BLaER1 treated with 17β-estradiol and CSF1 and Interleukin-3, amounts not matched to agents 10 nM and 100 nM (cell line): ENCODE results near the gene DOCK8.

Experiments
- H3K27ac ChIP-seq, 11 experiments: shearing (Covaris generic); formaldehyde crosslinking; 2 replicates each; pipeline ENCODE4 v1.8.1; 2022
- H3K27me3 ChIP-seq, 11 experiments: shearing (Covaris generic); formaldehyde crosslinking; 2 replicates each; pipeline ENCODE4 v1.8.1; 2022
- H3K36me3 ChIP-seq, 11 experiments: shearing (Covaris generic); formaldehyde crosslinking; 2 replicates each; pipeline ENCODE4 v1.8.1; 2022
- H3K4me1 ChIP-seq, 10 experiments: shearing (Covaris generic); formaldehyde crosslinking; 2 replicates each; pipeline ENCODE4 v1.8.1; 2022
- H3K4me2 ChIP-seq, 11 experiments: shearing (Covaris generic); formaldehyde crosslinking; 2 replicates each; pipeline ENCODE4 v1.8.1; 2022
- H3K4me3 ChIP-seq, 10 experiments: shearing (Covaris generic); formaldehyde crosslinking; 2 replicates each; pipeline ENCODE4 v1.8.1; 2022
- H3K9ac ChIP-seq, 11 experiments: shearing (Covaris generic); formaldehyde crosslinking; 2 replicates each; pipeline ENCODE4 v1.8.1; 2022
- H3K9me3 ChIP-seq, 11 experiments: shearing (Covaris generic); formaldehyde crosslinking; replicated peaks in 1 of 11; 2 replicates each; pipeline ENCODE4 v1.8.1; 2022
- H4K20me1 ChIP-seq, 11 experiments: shearing (Covaris generic); formaldehyde crosslinking; 2 replicates each; pipeline ENCODE4 v1.8.1; 2022
- Cebpa-rat ChIP-seq, 11 experiments: shearing (Covaris generic); IDR thresholded peaks; 2 replicates each; pipeline ENCODE4 v1.8.1; 2022

Gene DOCK8

DNA sequence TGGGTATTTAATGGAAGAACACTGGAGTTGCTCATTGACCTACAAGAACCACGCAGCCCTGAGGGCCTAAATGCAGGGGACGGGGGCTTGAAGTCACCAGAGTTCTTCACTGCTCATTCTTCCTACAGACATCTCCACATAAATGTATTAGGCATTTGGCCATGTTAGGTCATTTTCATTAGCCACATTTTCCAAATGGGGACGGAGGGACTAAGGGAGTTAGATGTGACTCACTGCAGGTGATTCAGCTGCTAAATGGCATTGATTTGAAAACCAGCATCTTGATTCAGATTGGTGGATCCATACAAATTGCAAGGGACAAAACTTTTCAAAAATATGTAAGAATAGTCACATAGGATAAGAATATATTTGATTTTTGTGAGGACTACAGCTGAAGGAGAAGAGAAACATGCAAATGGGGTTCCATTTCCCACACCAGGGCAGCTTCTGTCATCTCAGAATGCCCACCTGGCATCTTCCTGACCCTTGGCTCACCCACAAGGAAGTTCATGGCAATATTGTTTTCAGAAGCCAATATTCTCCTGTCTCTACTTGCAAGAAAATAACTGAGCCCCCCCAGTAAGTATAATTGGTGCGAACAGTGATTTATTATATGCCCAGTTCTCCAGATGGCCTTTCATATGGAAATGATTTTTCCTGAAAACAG lies 264.8 kb downstream of the DOCK8 start:
- Histone ChIP-seq H3K9ac (no peak overlapping the region), H4K20me1 (no peaks in the 10 kb centered on the region), H3K4me1 (no peaks in the 10 kb centered on the region), H3K36me3 (peaks cover 0 to 5% (median 0%) of the 10 kb centered on the region in 11 experiments; a peak in 1 of 22 replicates), H3K27ac (no peak overlapping the region), H3K4me3 (no peak overlapping the region), H3K27me3 (no peaks in the 10 kb centered on the region), H3K4me2 (no peak overlapping the region), H3K9me3 (peaks cover 11 to 27% (median 23%) of the 10 kb centered on the region in 11 experiments)
- no peak for TF ChIP-seq Cebpa-rat (IDR thresholded peaks at IDR 0.05)

DNA sequence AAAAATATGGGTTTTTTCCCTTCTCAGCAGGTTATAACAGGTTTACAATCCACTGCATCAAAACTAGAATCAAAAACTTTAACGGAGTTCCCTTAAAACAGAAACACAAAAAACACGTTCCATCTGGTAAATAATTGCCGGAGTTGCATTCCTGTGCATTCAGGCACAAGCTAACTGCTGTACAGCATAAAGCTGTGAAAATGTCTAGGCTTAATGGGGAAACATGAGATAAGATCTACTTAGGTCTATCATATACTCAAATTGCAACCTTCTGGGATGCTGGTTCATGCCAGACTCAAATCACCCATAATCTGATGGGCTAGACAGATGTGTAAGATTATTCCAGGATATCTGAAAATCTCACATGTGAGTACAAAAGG lies 265.3 kb downstream of the DOCK8 start:
- Histone ChIP-seq H3K9ac (no peak overlapping the region), H3K9me3 (peaks cover 16 to 32% (median 29%) of the 10 kb centered on the region in 11 experiments), H3K27ac (no peak overlapping the region), H4K20me1 (no peaks in the 10 kb centered on the region), H3K36me3 (peaks cover 0 to 5% (median 0%) of the 10 kb centered on the region in 11 experiments; a peak in 1 of 22 replicates), H3K4me3 (no peak overlapping the region), H3K27me3 (no peaks in the 10 kb centered on the region), H3K4me1 (no peaks in the 10 kb centered on the region), H3K4me2 (no peak overlapping the region)
- no peak for TF ChIP-seq Cebpa-rat (IDR thresholded peaks at IDR 0.05)

DNA sequence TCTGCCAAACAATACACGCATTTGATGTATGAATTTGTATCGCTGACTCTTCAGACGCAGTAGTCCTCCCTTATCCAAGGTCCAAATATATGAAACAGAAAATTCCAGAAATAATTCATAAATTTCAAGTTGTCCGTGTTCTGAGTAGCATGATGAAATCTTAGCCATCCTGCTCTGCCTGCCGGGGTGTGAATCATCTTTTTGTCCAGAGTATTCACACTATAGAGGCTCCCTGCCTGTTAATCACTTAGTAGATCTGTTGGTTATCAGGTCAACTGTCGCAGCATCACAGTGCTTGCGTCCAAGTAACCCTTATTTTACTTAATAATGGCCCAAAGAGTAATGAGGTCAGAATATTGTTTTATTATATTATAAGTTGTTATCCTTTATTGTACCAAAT lies 268.1 kb downstream of the DOCK8 start:
- H3K4me3 ChIP-seq: no peak overlapping the region
- no peaks in the 10 kb centered on the region for H3K27me3 ChIP-seq
- TF ChIP-seq Cebpa-rat (IDR thresholded peaks at IDR 0.05): no peak
- no peak overlapping the region for H3K4me2 ChIP-seq
- no peaks in the 10 kb centered on the region for H4K20me1 ChIP-seq
- no peak overlapping the region for H3K27ac ChIP-seq
- H3K4me1 ChIP-seq: no peaks in the 10 kb centered on the region
- no peak overlapping the region for H3K9ac ChIP-seq
- H3K36me3 ChIP-seq: peaks cover 0 to 5% (median 0%) of the 10 kb centered on the region in 11 experiments; a peak in 1 of 22 replicates
- peaks cover 17 to 37% (median 32%) of the 10 kb centered on the region in 11 experiments for H3K9me3 ChIP-seq

- Histone ChIP-seq H3K4me1 (no peaks in the 10 kb centered on the region), H3K9ac (no peak overlapping the region), H3K4me3 (no peak overlapping the region), H3K4me2 (no peak overlapping the region), H3K9me3 (peaks cover 17 to 37% (median 32%) of the 10 kb centered on the region in 11 experiments), H3K36me3 (peaks cover 0 to 5% (median 0%) of the 10 kb centered on the region in 11 experiments; a peak in 1 of 22 replicates), H3K27me3 (no peaks in the 10 kb centered on the region), H4K20me1 (no peaks in the 10 kb centered on the region), H3K27ac (no peak overlapping the region)
- TF ChIP-seq Cebpa-rat (IDR thresholded peaks at IDR 0.05): no peak
Observed at GRCh38 chr9:486156-486555, 271.5 kb downstream of the DOCK8 start.

DNA sequence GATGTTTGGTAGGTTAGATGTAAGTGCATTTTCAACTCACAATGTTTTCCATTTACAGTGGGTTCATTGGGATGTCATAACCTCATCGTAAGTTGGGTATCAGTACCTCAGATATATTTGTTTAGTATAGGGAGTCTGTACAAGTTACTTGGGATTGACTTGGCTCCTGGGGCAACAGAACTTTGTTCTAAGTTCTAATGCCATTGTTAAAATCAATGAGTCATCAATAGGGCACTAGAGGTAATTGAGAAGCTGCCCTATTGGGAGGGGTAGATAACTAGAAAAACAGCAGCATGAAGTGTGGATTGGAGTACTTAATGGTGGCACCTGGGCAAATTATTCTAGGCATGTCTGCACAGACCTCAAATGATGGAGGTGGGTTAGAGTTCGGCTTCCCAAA lies 272.8 kb downstream of the DOCK8 start:
- H3K4me1 ChIP-seq: no peaks in the 10 kb centered on the region
- H3K4me2 ChIP-seq: no peak overlapping the region
- H3K36me3 ChIP-seq: peaks cover 0 to 5% (median 0%) of the 10 kb centered on the region in 11 experiments; a peak in 1 of 22 replicates
- H3K4me3 ChIP-seq: no peak overlapping the region
- no peak overlapping the region for H3K9ac ChIP-seq
- H3K27ac ChIP-seq: no peak overlapping the region
- TF ChIP-seq Cebpa-rat (IDR thresholded peaks at IDR 0.05): no peak
- H3K27me3 ChIP-seq: no peaks in the 10 kb centered on the region
- H3K9me3 ChIP-seq: peaks cover 17 to 28% (median 27%) of the 10 kb centered on the region in 11 experiments
- no peaks in the 10 kb centered on the region for H4K20me1 ChIP-seq

DNA sequence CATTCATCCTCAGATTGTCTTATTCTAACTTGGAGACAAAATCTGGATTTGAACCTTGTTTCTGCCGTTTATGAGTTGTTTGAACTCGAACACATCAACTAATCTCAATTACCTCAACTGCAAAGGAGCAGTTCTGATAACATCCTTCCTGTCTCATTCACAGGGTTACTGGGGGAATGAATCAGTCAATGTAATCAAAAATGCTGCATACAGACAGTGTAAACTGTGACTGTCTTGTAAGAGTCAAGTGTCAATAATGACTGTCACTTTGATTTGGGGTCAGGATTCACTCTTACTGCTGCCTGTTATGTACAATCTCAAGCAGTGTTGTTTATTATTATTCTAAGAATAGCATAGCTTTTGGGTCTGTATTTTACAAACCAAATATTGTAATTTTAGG lies 273.8 kb downstream of the DOCK8 start:
- Histone ChIP-seq H3K27me3 (no peaks in the 10 kb centered on the region), H3K27ac (no peak overlapping the region), H3K36me3 (peaks cover 0 to 5% (median 0%) of the 10 kb centered on the region in 11 experiments; a peak in 1 of 22 replicates), H3K4me1 (no peaks in the 10 kb centered on the region), H3K9ac (no peak overlapping the region), H3K4me3 (no peak overlapping the region), H3K4me2 (no peak overlapping the region), H4K20me1 (no peaks in the 10 kb centered on the region), H3K9me3 (peaks cover 16 to 22% (median 17%) of the 10 kb centered on the region in 11 experiments)
- TF ChIP-seq Cebpa-rat (IDR thresholded peaks at IDR 0.05): no peak

GRCh38 chr9:489198-490197 lies 274.8 kb downstream of the DOCK8 start:
- Histone ChIP-seq H3K4me2 (no peak overlapping the region), H4K20me1 (no peaks in the 10 kb centered on the region), H3K36me3 (no peaks in the 10 kb centered on the region), H3K9me3 (peaks cover 6 to 12% (median 7%) of the 10 kb centered on the region in 11 experiments), H3K4me3 (no peak overlapping the region), H3K4me1 (no peaks in the 10 kb centered on the region), H3K27ac (no peak overlapping the region), H3K27me3 (no peaks in the 10 kb centered on the region), H3K9ac (no peak overlapping the region)
- TF ChIP-seq Cebpa-rat (IDR thresholded peaks at IDR 0.05): no peak

- no peak overlapping the region for H3K27ac ChIP-seq
- no peaks in the 10 kb centered on the region for H3K27me3 ChIP-seq
- no peak overlapping the region for H3K4me2 ChIP-seq
- H3K4me1 ChIP-seq: no peaks in the 10 kb centered on the region
- no peaks in the 10 kb centered on the region for H4K20me1 ChIP-seq
- H3K4me3 ChIP-seq: no peak overlapping the region
- no peaks in the 10 kb centered on the region for H3K9me3 ChIP-seq
- TF ChIP-seq Cebpa-rat (IDR thresholded peaks at IDR 0.05): no peak
- H3K9ac ChIP-seq: no peak overlapping the region
- H3K36me3 ChIP-seq: no peaks in the 10 kb centered on the region
Observed at GRCh38 chr9:494764-495163, 280.1 kb downstream of the DOCK8 start.

GRCh38 chr9:495739-496138 lies 281.1 kb downstream of the DOCK8 start:
- Histone ChIP-seq H3K27ac (no peak overlapping the region), H3K4me1 (no peaks in the 10 kb centered on the region), H3K27me3 (no peaks in the 10 kb centered on the region), H4K20me1 (no peaks in the 10 kb centered on the region), H3K4me3 (no peak overlapping the region), H3K9ac (no peak overlapping the region), H3K4me2 (no peak overlapping the region), H3K36me3 (no peaks in the 10 kb centered on the region), H3K9me3 (no peaks in the 10 kb centered on the region)
- no peak for TF ChIP-seq Cebpa-rat (IDR thresholded peaks at IDR 0.05)
